Heart left ventricle (tissue), 16 donors: ENCODE results near the gene INSIG2. TPM values are rescaled to one million over a fixed set of nuclear protein-coding genes. Genes with fewer than 3 reads are reported as not detected.

Experiments used
- ATAC-seq, 4 donors: fragments of 200-7000 bp; cut with Tn5 transposase; one replicate each; pipeline ENCODE4 v1.9.1; 2020 to 2022; ENCODE audit warnings: moderate library complexity in 4 of 4, mild to moderate bottlenecking in 3 of 4, moderate number of reproducible peaks in 1 of 4
- DNase-seq, 5 donors: peaks; one replicate each; pipeline ENCODE4 v3.0.0-alpha.2; 2020
- H3K27ac ChIP-seq, 12 donors: fragments of 200-600 bp; sonication (generic) in 4 of 12; one replicate each; pipeline versions ENCODE4 v1.5.0 to v1.8.0; 2016 to 2022; ENCODE audit warnings: mild to moderate bottlenecking in 2 of 12
- H3K27me3 ChIP-seq, 9 donors: fragments of 200-600 bp; sonication (generic) in 2 of 9; one replicate each; pipeline versions ENCODE4 v1.5.1 to v1.8.0; 2016 to 2022; ENCODE audit warnings: mild to moderate bottlenecking in 3 of 9
- H3K36me3 ChIP-seq, 9 donors: fragments of 200-600 bp; sonication (generic) in 2 of 9; one replicate each; pipeline versions ENCODE4 v1.5.0 to v1.8.0; 2018 to 2022; ENCODE audit warnings: mild to moderate bottlenecking in 2 of 9
- H3K4me1 ChIP-seq, 12 donors: fragments of 200-600 bp; sonication (generic) in 4 of 12; one replicate each; pipeline versions ENCODE4 v1.5.0 to v1.8.0; 2016 to 2022; ENCODE audit warnings: mild to moderate bottlenecking in 3 of 12
- H3K4me3 ChIP-seq, 12 donors: fragments of 200-600 bp; sonication (generic) in 4 of 12; one replicate each; pipeline versions ENCODE4 v1.5.0 to v1.8.0; 2017 to 2022; ENCODE audit warnings: mild to moderate bottlenecking in 9 of 12, moderate library complexity in 4 of 12
- H3K9me3 ChIP-seq, 12 donors: fragments of 200-600 bp; sonication (generic) in 4 of 12; one replicate each; pipeline versions ENCODE4 v1.5.0 to v1.8.0; 2016 to 2022; ENCODE audit warnings: mild to moderate bottlenecking in 1 of 12
- POLR2A ChIP-seq, 2 donors: fragments of 450-650 bp; IDR thresholded peaks; one replicate each; pipeline ENCODE4 v1.6.1; 2017; ENCODE audit warnings: antibody characterized with exemption in 2 of 2, mild to moderate bottlenecking in 2 of 2, moderate library complexity in 2 of 2
- WGBS, 4 donors: extraction: QIAGEN DNeasy Blood & Tissue Kit in 2 of 4; methylation state at CpG; one replicate each; pipeline versions ENCODE4 v1.1.5 to v1.1.7; 2013 to 2018; 5-methylcytosine and 5-hydroxymethylcytosine counted together
- intact Hi-C, 10 donors: fragments of 100-400 bp; cut with DNase I; formaldehyde crosslinking; loops; one replicate each; pipeline versions ENCODE4 v1.11.1 to v1.14.2; 2022
- polyA plus RNA-seq, 2 donors: library from polyadenylated mRNA; stranded (reverse); fragments of 200-250 nt; gene quantifications; one replicate each; pipeline ENCODE4 v1.2.3, GENCODE V29; 2013
- total RNA-seq, 9 donors: library from RNA; depleted of rRNA in 2 of 9; stranded (reverse); fragments of >200 nt in 2 of 9; fragmentation: NEBNext Ultra II Directional in 3 of 9; extraction: Animal tissue kit (Norgen Biotek cat#: 25700) in 3 of 9; gene quantifications; one replicate each; pipeline versions ENCODE4 v1.1.0 to v1.2.4, GENCODE V29; 2016 to 2023
- TF ChIP-seq, protein P1 (sequence below), 12 donors: fragments of 200-600 bp; sonication (generic) in 4 of 12; IDR thresholded peaks; one replicate each; pipeline versions ENCODE4 v1.5.0 to v1.8.0; 2018 to 2022; ENCODE audit warnings: antibody characterized with exemption in 12 of 12, mild to moderate bottlenecking in 5 of 12
- donor health status: ischemic (EF 13 %, LVEDD 7.1; RV severe dilation, severe dysfunction).
- donor health status: healthy with polysubstance abuse.
- donor health status: DM: no; HTN: yes; CAD: no.
- donor health status: DM: no; HTN: no; CAD: no.
- donor health status: ischemic (EF 25% LVEDD 6.9; RV normal size, moderate dysfunction).
- donor health status: ischemic (EF 25% LVEDD 5.7; RV mildly dilated, moderate dysfunction).
- donor health status: healthy.
- donor health status: DM: yes; HTN: yes; CAD: no.
- donor health status: ischemic (EF 35%, LVEDD 5.7; RV mildly dilated, moderate dysfunction).
- donor health status: nonischemic (EF 11% LVEDD 7.7; RV severe dilation, severe dysfunction).
- donor health status: DM: yes; HTN: yes; CAD: no.
- donor health status: PGD.
- donor health status: ischemic (EF 29% LVEDD 5.4; RV normal size, mild dysfunction).
- donor health status: nonischemic (EF 23%, LVEDD 6.1; RV moderate dilation, normal function).

Gene INSIG2
- total and polyA plus RNA-seq, 11 donors, result 6.5 to 16.4 (median 13.7) TPM

DNA sequence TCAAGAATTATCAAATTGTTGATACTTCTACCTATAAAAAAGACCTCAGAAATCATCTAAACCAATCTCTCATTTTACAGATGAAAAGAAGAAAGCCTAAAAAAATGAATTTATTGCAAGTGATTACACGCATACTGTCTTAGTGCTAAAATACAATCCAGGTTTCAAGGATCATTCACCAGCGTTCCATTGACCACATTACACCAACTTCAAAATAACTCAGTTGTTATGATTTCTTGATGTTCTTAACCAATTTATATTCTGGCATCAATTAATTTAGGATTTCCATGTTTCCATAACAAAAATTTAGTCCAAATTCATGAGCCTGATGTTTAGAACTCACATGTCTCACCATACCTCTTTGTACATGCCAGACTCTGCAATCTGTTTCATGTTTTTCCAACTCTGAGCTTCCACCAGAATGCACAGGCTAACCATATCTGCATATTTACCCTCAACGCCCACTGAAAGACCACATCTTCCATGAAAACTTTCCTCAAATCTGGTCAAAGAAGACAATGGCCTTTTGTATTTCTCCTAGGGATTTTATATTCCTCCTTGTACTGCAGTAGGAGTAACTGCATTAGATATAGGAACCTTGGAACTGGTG lies 2.1 kb upstream of the INSIG2 start:
- intact Hi-C loops, result loop anchor here in 4 of 10 donors (5.0 to 10.0 kb wide), 3 partner anchors 99 to 271 kb away; partner anchors contain the start of gene DDX18 (in 1 of the 4)

DNA sequence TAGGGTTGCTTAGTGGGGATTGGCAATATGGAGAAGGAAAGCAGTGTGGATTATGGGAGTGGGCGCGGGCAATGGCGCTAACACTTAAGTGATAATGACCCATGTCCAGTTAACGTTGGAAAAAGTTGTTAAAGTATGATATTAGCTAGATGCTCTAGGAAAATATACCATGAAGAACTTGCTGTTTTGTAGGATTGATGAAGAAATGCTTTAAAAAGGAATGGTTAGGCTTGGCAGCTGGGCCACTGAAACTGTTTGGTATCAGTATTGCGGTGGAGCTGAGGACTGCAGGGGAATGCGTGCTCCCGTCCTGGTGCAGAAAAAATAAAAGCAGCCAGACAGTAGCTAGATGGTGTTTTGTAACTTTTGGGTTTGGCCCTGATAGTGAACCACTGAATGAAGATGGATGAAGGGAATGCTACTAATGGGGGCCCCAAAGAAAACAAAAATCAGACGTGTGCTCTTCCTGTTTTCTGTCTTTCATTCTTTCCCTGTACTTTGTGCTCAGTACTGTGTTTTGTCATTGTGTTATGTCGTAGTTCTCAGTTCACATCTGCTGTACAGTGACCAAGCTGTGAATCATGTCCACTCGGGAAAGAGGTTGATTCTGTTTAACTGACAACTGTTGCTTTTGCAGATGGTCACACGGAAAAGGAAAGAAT lies 999 bp downstream of the INSIG2 start:
- intact Hi-C loops, result loop anchor here in 4 of 10 donors (5.0 to 10.0 kb wide), 3 partner anchors 96 to 274 kb away; partner anchors contain the start of gene DDX18 (in 1 of the 4)
- TF ChIP-seq, protein P1, sequence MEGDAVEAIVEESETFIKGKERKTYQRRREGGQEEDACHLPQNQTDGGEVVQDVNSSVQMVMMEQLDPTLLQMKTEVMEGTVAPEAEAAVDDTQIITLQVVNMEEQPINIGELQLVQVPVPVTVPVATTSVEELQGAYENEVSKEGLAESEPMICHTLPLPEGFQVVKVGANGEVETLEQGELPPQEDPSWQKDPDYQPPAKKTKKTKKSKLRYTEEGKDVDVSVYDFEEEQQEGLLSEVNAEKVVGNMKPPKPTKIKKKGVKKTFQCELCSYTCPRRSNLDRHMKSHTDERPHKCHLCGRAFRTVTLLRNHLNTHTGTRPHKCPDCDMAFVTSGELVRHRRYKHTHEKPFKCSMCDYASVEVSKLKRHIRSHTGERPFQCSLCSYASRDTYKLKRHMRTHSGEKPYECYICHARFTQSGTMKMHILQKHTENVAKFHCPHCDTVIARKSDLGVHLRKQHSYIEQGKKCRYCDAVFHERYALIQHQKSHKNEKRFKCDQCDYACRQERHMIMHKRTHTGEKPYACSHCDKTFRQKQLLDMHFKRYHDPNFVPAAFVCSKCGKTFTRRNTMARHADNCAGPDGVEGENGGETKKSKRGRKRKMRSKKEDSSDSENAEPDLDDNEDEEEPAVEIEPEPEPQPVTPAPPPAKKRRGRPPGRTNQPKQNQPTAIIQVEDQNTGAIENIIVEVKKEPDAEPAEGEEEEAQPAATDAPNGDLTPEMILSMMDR (IDR thresholded peaks at IDR 0.05), result peak in 3 of 12 donors; percentile 6 to 23 (median 12)
- TF ChIP-seq POLR2A (IDR thresholded peaks at IDR 0.05), result no peak
- peaks cover 0 to 31% (median 13%) of the 10 kb centered on the region in 12 donors for H3K4me1 ChIP-seq
- no peaks in the 10 kb centered on the region for H3K27me3 ChIP-seq
- H3K36me3 ChIP-seq, result no peaks in the 10 kb centered on the region
- peak in 1 of 5 donors; percentile 10 for DNase-seq
- H3K27ac ChIP-seq, result peak overlapping the region in 9 of 12 donors; percentile 40 to 81 (median 71)
- WGBS, 4 donors, result 9 to 15% (median 11%) methylated on average over 11 of the region's 11 CpGs
- H3K9me3 ChIP-seq, result no peaks in the 10 kb centered on the region
- ATAC-seq, result peak; percentile 30 to 66 (median 41)
- H3K4me3 ChIP-seq, result peak overlapping the region; percentile 68 to 92 (median 83)

More for the DNA sequence above, 2.1 kb upstream of the INSIG2 start:
- Histone ChIP-seq H3K9me3 (no peaks in the 10 kb centered on the region), H3K27ac (no peak overlapping the region), H3K4me3 (no peak overlapping the region), H3K27me3 (no peaks in the 10 kb centered on the region), H3K36me3 (no peaks in the 10 kb centered on the region), H3K4me1 (peaks cover 0 to 24% (median 11%) of the 10 kb centered on the region in 12 donors)
- TF ChIP-seq, protein P1 (IDR thresholded peaks at IDR 0.05), result no peak
- TF ChIP-seq POLR2A (IDR thresholded peaks at IDR 0.05), result no peak
- DNase-seq, result no peak
- 87 to 91% (median 90%) methylated on average over 3 of the region's 3 CpGs for WGBS, 4 donors
- ATAC-seq, result no peak

DNA sequence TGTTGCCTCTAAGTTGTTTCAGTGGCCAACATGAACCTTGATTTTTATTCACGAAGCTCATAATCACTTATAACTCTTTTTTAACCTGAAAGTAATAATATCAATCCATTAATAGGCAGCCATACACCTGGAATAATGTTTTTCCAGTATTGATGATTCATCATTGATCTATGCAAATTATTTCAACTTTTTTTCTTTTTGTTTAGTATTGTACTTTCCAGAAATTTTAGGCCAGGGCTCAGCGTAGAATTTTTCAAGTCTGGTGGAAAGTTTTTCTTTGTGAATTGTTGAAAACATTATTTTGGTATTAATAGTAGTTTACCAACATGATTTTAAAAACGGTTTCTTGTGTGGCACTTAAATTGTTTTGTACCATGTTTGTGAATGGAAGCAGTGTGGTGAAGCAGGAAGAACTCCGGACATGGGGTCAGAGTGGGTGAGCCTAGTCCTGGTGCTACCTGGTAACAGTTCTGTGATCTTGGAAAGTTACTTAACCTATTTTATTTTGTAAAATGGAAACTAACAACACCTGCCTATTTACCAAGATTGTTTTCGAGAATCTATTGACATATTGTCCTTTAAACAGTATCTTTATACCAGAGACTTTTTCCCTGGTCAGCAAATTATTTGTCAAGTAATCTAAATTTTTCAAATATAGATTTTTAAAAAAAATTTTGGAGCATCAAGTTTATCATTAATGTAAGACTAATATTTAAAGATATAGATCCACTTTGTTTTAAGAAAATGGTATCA lies 2.3 kb downstream of the INSIG2 start:
- peaks cover 0 to 40% (median 13%) of the 10 kb centered on the region in 12 donors for H3K4me1 ChIP-seq
- no peak for ATAC-seq
- DNase-seq, result no peak
- intact Hi-C loops, result no loop called here
- H3K27me3 ChIP-seq, result no peaks in the 10 kb centered on the region
- no peak overlapping the region for H3K27ac ChIP-seq
- TF ChIP-seq, protein P1 (IDR thresholded peaks at IDR 0.05), result no peak
- TF ChIP-seq POLR2A (IDR thresholded peaks at IDR 0.05), result no peak
- H3K36me3 ChIP-seq, result no peaks in the 10 kb centered on the region
- peak overlapping the region in 1 of 12 donors; percentile 71 for H3K4me3 ChIP-seq
- WGBS, 4 donors, result 85 to 90% (median 89%) methylated on average over 5 of the region's 5 CpGs
- no peaks in the 10 kb centered on the region for H3K9me3 ChIP-seq

DNA sequence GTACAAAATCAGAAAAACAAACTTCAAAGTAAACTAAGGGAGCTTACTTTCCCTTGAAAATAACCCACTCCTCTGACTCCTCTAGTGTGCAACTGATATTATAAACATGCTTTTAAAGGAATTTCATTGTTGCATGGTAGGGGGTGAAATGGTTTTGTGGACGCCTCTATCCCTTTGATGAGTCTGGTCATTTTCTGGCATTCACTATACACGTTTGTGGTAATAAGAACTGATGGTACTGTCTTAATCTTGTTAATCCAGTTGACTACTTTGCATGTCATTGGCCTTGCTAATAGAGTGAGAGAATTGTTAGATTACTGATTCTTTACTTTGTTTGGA lies 2.8 kb downstream of the INSIG2 start:
- Histone ChIP-seq H3K27me3 (no peaks in the 10 kb centered on the region), H3K4me1 (peaks cover 0 to 41% (median 13%) of the 10 kb centered on the region in 12 donors), H3K9me3 (no peaks in the 10 kb centered on the region), H3K27ac (no peak overlapping the region), H3K4me3 (no peak overlapping the region), H3K36me3 (peaks cover 0 to under 1% (median 0%) of the 10 kb centered on the region in 9 donors)
- ATAC-seq (no peak), DNase-seq (no peak)
- 79 to 85% (median 82%) methylated on average over 2 of the region's 2 CpGs for WGBS, 4 donors
- no peak for TF ChIP-seq POLR2A (IDR thresholded peaks at IDR 0.05)
- TF ChIP-seq, protein P1 (IDR thresholded peaks at IDR 0.05), result no peak
- intact Hi-C loops, result no loop called here
